H1 (cell line): Measurements from ENCODE around the gene KCNC1. TPM values are rescaled to one million over a fixed set of nuclear protein-coding genes. Genes with fewer than 3 reads are reported as not detected.
A peak's percentile ranks its signal among the peaks of the same experiment; 100 is the strongest.

Experiments used
- CTCF ChIA-PET: fragments of 300-600 bp; sonication (Branson Sonifier 250); formaldehyde crosslinking; loops from one replicate; lab custom pipeline; 2021; ENCODE audit not compliant: partially characterized antibody; lab: Charles Lee
- POLR2A ChIA-PET: fragments of 300-600 bp; sonication (Branson Sonifier 250); formaldehyde crosslinking; loops from one replicate; lab custom pipeline; 2021; ENCODE audit warnings: inconsistent platforms; ENCODE audit not compliant: partially characterized antibody; lab: Charles Lee
- DNase-seq, 2 experiments: peaks; one replicate each; pipeline versions ENCODE4 v3.0.0 to v3.0.0-alpha.2; 2010 to 2022; ENCODE audit warnings: low spot score in 2 of 2, low read depth in 1 of 2, mixed read lengths in 1 of 2
- FAIRE-seq: peaks from 2 replicates; lab custom pipeline; 2011; peaks lifted over from hg19 to GRCh38; lab: Jason Lieb, UNC
- H2AFZ ChIP-seq: 2 replicates; pipeline ENCODE4 v1.8.1; 2012; ENCODE audit warnings: low read length, inconsistent platforms
- H2AK5ac ChIP-seq: 2 replicates; pipeline ENCODE4 v1.6.1; 2013; ENCODE audit warnings: low read depth, low read length
- H2BK120ac ChIP-seq: replicated peaks from 2 replicates; pipeline ENCODE3; 2013; ENCODE audit warnings: low read depth, low read length, inconsistent platforms
- H2BK12ac ChIP-seq: 2 replicates; pipeline ENCODE4 v1.6.1; 2013; ENCODE audit warnings: low read depth, low read length
- H2BK15ac ChIP-seq: 2 replicates; pipeline ENCODE4 v1.6.1; 2013; ENCODE audit warnings: low read length
- H2BK20ac ChIP-seq: 2 replicates; pipeline ENCODE4 v1.6.1; 2013; ENCODE audit warnings: low read length
- H2BK5ac ChIP-seq: 2 replicates; pipeline ENCODE4 v1.6.1; 2013; ENCODE audit warnings: low read depth, low read length
- H3K14ac ChIP-seq: 2 replicates; pipeline ENCODE4 v1.6.1; 2013; ENCODE audit warnings: inconsistent platforms; ENCODE audit not compliant: insufficient read length
- H3K18ac ChIP-seq: 2 replicates; pipeline ENCODE4 v1.6.1; 2013; ENCODE audit warnings: low read length; ENCODE audit errors: extremely low read depth
- H3K23ac ChIP-seq: 2 replicates; pipeline ENCODE4 v1.6.1; 2013; ENCODE audit warnings: inconsistent platforms; ENCODE audit not compliant: insufficient read length
- H3K23me2 ChIP-seq: 2 replicates; pipeline ENCODE4 v1.6.1; 2013; ENCODE audit warnings: low read depth, low read length
- H3K27ac ChIP-seq: 2 replicates; pipeline ENCODE4 v1.6.1; 2011; ENCODE audit warnings: low read depth, low read length, inconsistent platforms
- H3K27me3 ChIP-seq, 4 experiments: replicated peaks in 1 of 4; 1 replicate in 1 of 4; 2 replicates in 3 of 4; pipeline versions ENCODE4 v1.6.1 to v1.8.1; 2011 to 2013; ENCODE audit warnings: low read length in 3 of 4, mild to moderate bottlenecking in 3 of 4, inconsistent platforms in 2 of 4, mixed read lengths in 2 of 4, moderate library complexity in 1 of 4; ENCODE audit not compliant: control insufficient read depth in 3 of 4, insufficient read depth in 3 of 4; ENCODE audit errors: extremely low read depth in 1 of 4
- H3K36me3 ChIP-seq, 4 experiments: 2 replicates each; pipeline versions ENCODE4 v1.6.1 to v1.8.1; 2011 to 2013; ENCODE audit warnings: mild to moderate bottlenecking in 4 of 4, low read length in 3 of 4, moderate library complexity in 2 of 4, control low read depth in 1 of 4, inconsistent platforms in 1 of 4; ENCODE audit not compliant: insufficient read depth in 4 of 4, control insufficient read depth in 2 of 4
- H3K4ac ChIP-seq: replicated peaks from 2 replicates; pipeline ENCODE3; 2013; ENCODE audit warnings: low read length, low read depth, mixed read lengths, inconsistent platforms; ENCODE audit not compliant: insufficient read length
- H3K4me1 ChIP-seq, 4 experiments: replicated peaks in 1 of 4; 1 replicate in 1 of 4; 2 replicates in 3 of 4; pipeline versions ENCODE4 v1.6.1 to v1.8.1; 2011 to 2013; ENCODE audit warnings: low read length in 3 of 4, inconsistent platforms in 2 of 4, mixed read lengths in 1 of 4; ENCODE audit not compliant: insufficient read depth in 4 of 4, control insufficient read depth in 3 of 4
- H3K4me2 ChIP-seq, 2 experiments: 2 replicates each; pipeline versions ENCODE4 v1.6.1 to v1.8.1; 2011 to 2013; ENCODE audit warnings: low read depth in 2 of 2, low read length in 2 of 2, control low read depth in 1 of 2, inconsistent platforms in 1 of 2, mild to moderate bottlenecking in 1 of 2; ENCODE audit not compliant: insufficient read depth in 1 of 2
- H3K4me3 ChIP-seq, 4 experiments: fragments of 200-600, 300-600 bp in 1 of 4; sonication (generic), shearing (Covaris generic), sonication (Bioruptor Twin) in 1 of 4; 2 replicates each; pipeline versions ENCODE4 v1.5.1 to v1.8.1; 2011 to 2016; ENCODE audit warnings: low read length in 4 of 4, low read depth in 3 of 4, control low read depth in 2 of 4, inconsistent platforms in 2 of 4, mild to moderate bottlenecking in 2 of 4, mixed read lengths in 1 of 4, moderate library complexity in 1 of 4; ENCODE audit not compliant: insufficient read depth in 2 of 4; ENCODE audit errors: extremely low read depth in 1 of 4
- H3K56ac ChIP-seq: replicated peaks from 2 replicates; pipeline ENCODE3; 2013; ENCODE audit warnings: low read depth, mild to moderate bottlenecking, mixed read lengths, low read length, inconsistent platforms; ENCODE audit not compliant: insufficient read length
- H3K79me1 ChIP-seq: 2 replicates; pipeline ENCODE4 v1.6.1; 2013; ENCODE audit warnings: low read depth, low read length, control low read depth
- H3K79me2 ChIP-seq, 2 experiments: 2 replicates each; pipeline versions ENCODE4 v1.6.1 to v1.8.1; 2012 to 2013; ENCODE audit warnings: low read length in 2 of 2, mild to moderate bottlenecking in 2 of 2, inconsistent platforms in 1 of 2; ENCODE audit not compliant: insufficient read depth in 2 of 2, control insufficient read depth in 1 of 2
- H3K9ac ChIP-seq, 4 experiments: replicated peaks in 1 of 4; 1 replicate in 1 of 4; 2 replicates in 3 of 4; pipeline versions ENCODE4 v1.6.1 to v1.8.1; 2011 to 2013; ENCODE audit warnings: low read depth in 3 of 4, low read length in 3 of 4, control low read depth in 2 of 4, mild to moderate bottlenecking in 2 of 4, moderate library complexity in 2 of 4, inconsistent platforms in 1 of 4; ENCODE audit errors: extremely low read depth in 1 of 4
- H3K9me3 ChIP-seq, 2 experiments: 2 replicates each; pipeline versions ENCODE4 v1.6.1 to v1.8.1; 2012 to 2013; ENCODE audit warnings: mild to moderate bottlenecking in 2 of 2, moderate library complexity in 2 of 2, control low read depth in 1 of 2, inconsistent platforms in 1 of 2, low read depth in 1 of 2, low read length in 1 of 2, mixed read lengths in 1 of 2; ENCODE audit not compliant: insufficient read depth in 2 of 2
- H4K20me1 ChIP-seq, 2 experiments: replicated peaks in 1 of 2; 2 replicates each; pipeline versions ENCODE3 to v1.8.1; 2011 to 2013; ENCODE audit warnings: inconsistent platforms in 2 of 2, low read length in 2 of 2, mild to moderate bottlenecking in 1 of 2; ENCODE audit not compliant: insufficient read depth in 2 of 2, control insufficient read depth in 1 of 2
- H4K5ac ChIP-seq: 2 replicates; pipeline ENCODE4 v1.6.1; 2013; ENCODE audit warnings: low read length, low read depth, mixed read lengths, inconsistent platforms; ENCODE audit not compliant: insufficient read length
- H4K8ac ChIP-seq: 2 replicates; pipeline ENCODE4 v1.8.0; 2013; ENCODE audit warnings: mild to moderate bottlenecking, moderate library complexity, low read length, inconsistent platforms; ENCODE audit not compliant: insufficient read depth; ENCODE audit errors: extremely low read depth
- H4K91ac ChIP-seq: replicated peaks from 2 replicates; pipeline ENCODE3; 2013; ENCODE audit warnings: low read length, mixed read lengths, inconsistent platforms; ENCODE audit not compliant: insufficient read length
- CREB1 ChIP-seq: IDR thresholded peaks from 2 replicates; pipeline ENCODE4 v1.6.1; 2012; ENCODE audit warnings: inconsistent platforms
- E2F6 ChIP-seq: IDR thresholded peaks from 2 replicates; pipeline ENCODE4 v1.6.1; 2012; ENCODE audit warnings: inconsistent platforms
- EP300 ChIP-seq, 2 experiments: IDR thresholded peaks; 1 replicate in 1 of 2; 2 replicates in 1 of 2; pipeline ENCODE4 v1.6.1; 2011 to 2012; ENCODE audit warnings: low read depth in 2 of 2, low read length in 2 of 2, mild to moderate bottlenecking in 2 of 2, borderline replicate concordance in 1 of 2, inconsistent platforms in 1 of 2, moderate library complexity in 1 of 2
- EZH2 ChIP-seq: fragments of 200-600 bp; sonication (generic); IDR thresholded peaks from 2 replicates; pipeline ENCODE4 v1.7.1; 2012; ENCODE audit warnings: low read depth, mild to moderate bottlenecking, moderate library complexity, low read length, inconsistent platforms; ENCODE audit not compliant: severe bottlenecking
- KDM4A ChIP-seq: IDR thresholded peaks from one replicate; pipeline ENCODE4 v1.7.1; 2012; ENCODE audit warnings: low read depth, mild to moderate bottlenecking, moderate library complexity, low read length, inconsistent platforms; ENCODE audit not compliant: severe bottlenecking
- ZNF274 ChIP-seq: IDR thresholded peaks from 2 replicates; pipeline ENCODE4 v1.7.0; 2012; ENCODE audit warnings: low read length, borderline replicate concordance; ENCODE audit errors: extremely low read depth
- WGBS, 2 experiments: shearing (Covaris generic) in 1 of 2; methylation state at CpG; one replicate each; pipeline versions ENCODE4 v1.1.6 to v1.1.7; 2013 to 2015; ENCODE audit warnings: low lambda C conversion rate in 2 of 2, mixed read lengths in 2 of 2, inconsistent platforms in 1 of 2, low coverage in 1 of 2, missing lambda C conversion rate in 1 of 2; ENCODE audit not compliant: insufficient replicate concordance in 2 of 2, insufficient coverage in 1 of 2, insufficient read length in 1 of 2; ENCODE audit errors: extremely low coverage in 1 of 2, missing lambda C conversion rate in 1 of 2; 5-methylcytosine and 5-hydroxymethylcytosine counted together
- polyA plus RNA-seq, 7 experiments: library from polyadenylated mRNA; depleted of rRNA in 3 of 7; stranded (reverse) in 5 of 7; unstranded in 2 of 7; fragments of >200 nt in 5 of 7; fragments of 200-250 nt in 2 of 7; gene quantifications; 1 replicate in 5 of 7; 2 replicates in 1 of 7; 4 replicates in 1 of 7; pipeline versions ENCODE4 v1.2.1 to v1.2.3, GENCODE V29; 2011 to 2013; ENCODE audit warnings: missing spikeins in 2 of 7, mixed read lengths in 2 of 7
- total RNA-seq: library from RNA; stranded (reverse); fragmentation: NEBNext Ultra II Directional; extraction: Animal tissue kit (Norgen Biotek cat#: 25700); gene quantifications from 2 replicates; pipeline ENCODE4 v1.2.1, GENCODE V29; 2021
- TF ChIP-seq, protein P1 (sequence below), 3 experiments: IDR thresholded peaks; 1 replicate in 2 of 3; 2 replicates in 1 of 3; pipeline versions ENCODE4 v1.5.1 to v1.6.1; 2011; ENCODE audit warnings: low read length in 3 of 3, mild to moderate bottlenecking in 3 of 3, inconsistent platforms in 2 of 3, low read depth in 1 of 3, moderate library complexity in 1 of 3; ENCODE audit not compliant: insufficient read depth in 1 of 3; ENCODE audit errors: control extremely low read depth in 1 of 3

The KCNC1 gene
- total and polyA plus RNA-seq, 2 of the 8 experiments (the other 6 are each of a cell fraction or from before 2014, with no cell fraction given) = 0.11 to 0.26 TPM

DNA sequence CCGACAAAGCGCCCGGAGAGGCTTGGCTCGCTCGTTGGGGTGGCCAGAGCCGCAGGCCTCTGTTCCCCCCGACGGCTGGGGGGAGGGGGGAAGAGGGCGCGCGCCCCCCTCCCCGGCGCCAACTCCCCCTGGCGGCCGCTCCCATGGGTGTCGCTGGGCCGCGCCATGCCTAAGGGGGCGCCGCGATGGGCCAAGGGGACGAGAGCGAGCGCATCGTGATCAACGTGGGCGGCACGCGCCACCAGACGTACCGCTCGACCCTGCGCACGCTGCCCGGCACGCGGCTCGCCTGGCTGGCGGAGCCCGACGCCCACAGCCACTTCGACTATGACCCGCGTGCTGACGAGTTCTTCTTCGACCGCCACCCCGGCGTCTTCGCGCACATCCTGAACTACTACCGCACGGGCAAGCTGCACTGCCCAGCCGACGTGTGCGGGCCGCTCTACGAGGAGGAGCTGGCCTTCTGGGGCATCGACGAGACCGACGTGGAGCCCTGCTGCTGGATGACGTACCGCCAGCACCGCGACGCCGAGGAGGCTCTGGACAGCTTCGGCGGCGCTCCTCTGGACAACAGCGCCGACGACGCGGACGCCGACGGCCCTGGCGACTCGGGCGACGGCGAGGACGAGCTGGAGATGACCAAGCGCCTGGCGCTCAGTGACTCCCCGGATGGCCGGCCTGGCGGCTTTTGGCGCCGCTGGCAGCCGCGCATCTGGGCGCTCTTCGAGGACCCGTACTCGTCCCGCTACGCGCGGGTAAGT lies 1.4 kb downstream of the KCNC1 start:
- H3K18ac ChIP-seq = no peak overlapping the region
- H2BK15ac ChIP-seq = no peak overlapping the region
- 29% methylated on average over 48 of the region's 102 CpGs; no CpG with 5 or more reads in 1 of the 2 experiments for WGBS, 2 experiments
- FAIRE-seq (no peak), DNase-seq (peak in 1 of 2 experiments; percentile 70)
- H3K14ac ChIP-seq = no peak overlapping the region
- H2BK20ac ChIP-seq = no peak overlapping the region
- H3K9me3 ChIP-seq = peaks cover 0 to 9% of the 10 kb centered on the region in 2 experiments; a peak in 2 of 4 replicates
- H3K23me2 ChIP-seq = peaks cover 16% of the 10 kb centered on the region
- H4K91ac ChIP-seq = no peak overlapping the region
- no peak overlapping the region for H2BK5ac ChIP-seq
- H4K20me1 ChIP-seq = peaks cover 10 to 15% of the 10 kb centered on the region in 2 experiments
- no peaks in the 10 kb centered on the region for H3K79me2 ChIP-seq
- peaks cover 0 to 10% (median 0%) of the 10 kb centered on the region in 4 experiments; a peak in 1 of 8 replicates for H3K36me3 ChIP-seq
- H4K5ac ChIP-seq = no peak overlapping the region
- POLR2A ChIA-PET = interaction anchor here (0.8 kb wide), 1 partner anchor 20 kb away, joined by 3 read pairs; no protein-coding TSS in a partner anchor
- H2BK120ac ChIP-seq = no peak overlapping the region
- CTCF ChIA-PET = interaction anchor here (0.6 to 16.5 kb wide), 21 partner anchors 8 to 249 kb away, joined by 3 to 290 read pairs (median 3); partner anchors contain the start of gene MYOD1
- H3K4ac ChIP-seq = no peak overlapping the region
- H4K8ac ChIP-seq = peak overlapping the region; percentile 66; the same call in 1 of the 2 replicates
- no peak overlapping the region for H2AK5ac ChIP-seq
- H3K56ac ChIP-seq = no peak overlapping the region
- H3K27me3 ChIP-seq = peaks cover 24 to 60% (median 56%) of the 10 kb centered on the region in 4 experiments
- H2AFZ ChIP-seq = no peak overlapping the region
- H3K4me1 ChIP-seq = peaks cover 3 to 30% (median 13%) of the 10 kb centered on the region in 4 experiments
- no peak overlapping the region for H3K9ac ChIP-seq
- H3K4me2 ChIP-seq = peak overlapping the region; percentile 31 to 84
- no peak overlapping the region for H3K27ac ChIP-seq
- peak overlapping the region in 2 of 4 experiments; percentile 30 to 67; a peak in 3 of 8 replicates for H3K4me3 ChIP-seq
- no peak overlapping the region for H3K23ac ChIP-seq
- 0 out of 2 replicates have a peak overlapping the region, but pooled peaks have one; percentile 7 for H2BK12ac ChIP-seq
- no peaks in the 10 kb centered on the region for H3K79me1 ChIP-seq
- TF ChIP-seq CREB1 = peak; percentile 54
- TF ChIP-seq KDM4A = peak; percentile 63
- TF ChIP-seq EZH2 = peak; percentile 77
- peak; percentile 99 for TF ChIP-seq E2F6
- TF ChIP-seq, protein P1, sequence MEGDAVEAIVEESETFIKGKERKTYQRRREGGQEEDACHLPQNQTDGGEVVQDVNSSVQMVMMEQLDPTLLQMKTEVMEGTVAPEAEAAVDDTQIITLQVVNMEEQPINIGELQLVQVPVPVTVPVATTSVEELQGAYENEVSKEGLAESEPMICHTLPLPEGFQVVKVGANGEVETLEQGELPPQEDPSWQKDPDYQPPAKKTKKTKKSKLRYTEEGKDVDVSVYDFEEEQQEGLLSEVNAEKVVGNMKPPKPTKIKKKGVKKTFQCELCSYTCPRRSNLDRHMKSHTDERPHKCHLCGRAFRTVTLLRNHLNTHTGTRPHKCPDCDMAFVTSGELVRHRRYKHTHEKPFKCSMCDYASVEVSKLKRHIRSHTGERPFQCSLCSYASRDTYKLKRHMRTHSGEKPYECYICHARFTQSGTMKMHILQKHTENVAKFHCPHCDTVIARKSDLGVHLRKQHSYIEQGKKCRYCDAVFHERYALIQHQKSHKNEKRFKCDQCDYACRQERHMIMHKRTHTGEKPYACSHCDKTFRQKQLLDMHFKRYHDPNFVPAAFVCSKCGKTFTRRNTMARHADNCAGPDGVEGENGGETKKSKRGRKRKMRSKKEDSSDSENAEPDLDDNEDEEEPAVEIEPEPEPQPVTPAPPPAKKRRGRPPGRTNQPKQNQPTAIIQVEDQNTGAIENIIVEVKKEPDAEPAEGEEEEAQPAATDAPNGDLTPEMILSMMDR (IDR thresholded peaks at IDR 0.05; ENCODE audit: control extremely low read depth in 1 of 3, insufficient read depth in 1 of 3, low read depth in 1 of 3, low read length in 3 of 3) = peak; percentile 44 to 58 (median 45)
- TF ChIP-seq ZNF274 = no peak
- TF ChIP-seq EP300 (IDR thresholded peaks at IDR 0.05; ENCODE audit: borderline replicate concordance in 1 of 2, low read depth in 2 of 2, low read length in 2 of 2) = no peak
